HepG2 (cell line): ENCODE measurements around the gene PPP1R7. TPM values are rescaled to one million over a fixed set of nuclear protein-coding genes. Genes with fewer than 3 reads are reported as not detected.

Source experiments
- ATF7 ChIP-seq, 2 experiments: fragments of 450-650 bp in 1 of 2; sonication (generic) in 1 of 2; formaldehyde crosslinking in 1 of 2; IDR thresholded peaks; 2 replicates each; pipeline versions ENCODE4 v1.4.0 to v1.6.1; 2016 to 2020; ENCODE audit warnings: antibody characterized with exemption in 1 of 2, mild to moderate bottlenecking in 1 of 2, missing genetic modification reagents in 1 of 2
- ATF7-NPFF ChIP-seq: sonication (generic); formaldehyde crosslinking; IDR thresholded peaks from 2 replicates; pipeline ENCODE4 v1.8.1; 2023; ENCODE audit warnings: mild to moderate bottlenecking, low read depth, missing genetic modification reagents, moderate library complexity
- CREB1 ChIP-seq, 2 experiments: fragments of 450-650 bp in 1 of 2; IDR thresholded peaks; 2 replicates each; pipeline ENCODE4 v1.6.1; 2016 to 2017; ENCODE audit warnings: control low read depth in 1 of 2, mild to moderate bottlenecking in 1 of 2, missing compliant biosample characterization in 1 of 2, missing genetic modification characterization in 1 of 2
- IRX3 ChIP-seq: sonication (generic); formaldehyde crosslinking; IDR thresholded peaks from 2 replicates; pipeline ENCODE4 v1.8.1; 2023; ENCODE audit warnings: mild to moderate bottlenecking, low read depth, missing genetic modification reagents, borderline replicate concordance
- MEIS1 ChIP-seq: sonication (generic); formaldehyde crosslinking; IDR thresholded peaks from 2 replicates; pipeline ENCODE4 v1.9.0; 2021; ENCODE audit warnings: mild to moderate bottlenecking, missing genetic modification reagents, moderate library complexity, borderline replicate concordance
- MEIS2 ChIP-seq: sonication (generic); formaldehyde crosslinking; IDR thresholded peaks from 2 replicates; pipeline ENCODE4 v1.9.0; 2021; ENCODE audit warnings: mild to moderate bottlenecking, missing genetic modification reagents
- NR2F1 ChIP-seq, 2 experiments: fragments of 450-650 bp in 1 of 2; formaldehyde crosslinking in 1 of 2; IDR thresholded peaks; 2 replicates each; pipeline versions ENCODE4 v1.5.0 to v1.6.1; 2016 to 2020; ENCODE audit warnings: mild to moderate bottlenecking in 1 of 2, missing compliant biosample characterization in 1 of 2, missing genetic modification reagents in 1 of 2, moderate library complexity in 1 of 2
- PLRG1 ChIP-seq: fragments of 450-650 bp; conservative IDR thresholded peaks from 2 replicates; pipeline ENCODE4 v1.6.1; 2016
- POLR2G ChIP-seq: fragments of 200-400 bp; formaldehyde crosslinking; IDR thresholded peaks from 2 replicates; pipeline ENCODE4 v1.6.1; 2018; ENCODE audit warnings: mild to moderate bottlenecking, low read depth, low read length, moderate library complexity
- SP2 ChIP-seq: sonication (generic); formaldehyde crosslinking; IDR thresholded peaks from 2 replicates; pipeline ENCODE4 v1.5.1; 2020; ENCODE audit warnings: mild to moderate bottlenecking, missing genetic modification reagents
- ZNF556 ChIP-seq: sonication (generic); formaldehyde crosslinking; IDR thresholded peaks from 2 replicates; pipeline ENCODE4 v1.4.0; 2020; ENCODE audit warnings: mild to moderate bottlenecking, missing genetic modification reagents, borderline replicate concordance
- ZNF569 ChIP-seq: sonication (generic); formaldehyde crosslinking; IDR thresholded peaks from 2 replicates; pipeline ENCODE4 v1.5.0; 2020; ENCODE audit warnings: mild to moderate bottlenecking, missing genetic modification reagents, moderate library complexity, borderline replicate concordance
- ZNF703 ChIP-seq: sonication (generic); formaldehyde crosslinking; IDR thresholded peaks from 2 replicates; pipeline ENCODE4 v1.5.1; 2020; ENCODE audit warnings: missing genetic modification reagents, mild to moderate bottlenecking, moderate library complexity, borderline replicate concordance
- polyA plus RNA-seq, 8 experiments: library from polyadenylated mRNA; depleted of rRNA in 3 of 8; stranded (reverse) in 7 of 8; unstranded in 1 of 8; fragments of >200 nt; fragmentation: Illumina TruSeq in 4 of 8; extraction: Trizol in 4 of 8; gene quantifications; 2 replicates each; pipeline versions ENCODE4 v1.2.1 to v1.2.3, GENCODE V29; 2011 to 2016; ENCODE audit warnings: low read depth in 4 of 8, missing spikeins in 1 of 8, mixed read lengths in 1 of 8; ENCODE audit not compliant: insufficient read depth in 1 of 8
- total RNA-seq, 5 experiments: library from RNA; depleted of rRNA; stranded (reverse); fragments of >200 nt; fragmentation: Illumina TruSeq; extraction: Trizol; gene quantifications; 2 replicates each; pipeline ENCODE4 v1.2.3, GENCODE V29; 2016; ENCODE audit warnings: low read depth in 1 of 5
- TF ChIP-seq, protein P1 (sequence below): sonication (generic); formaldehyde crosslinking; IDR thresholded peaks from 2 replicates; pipeline ENCODE4 v1.8.1; 2022; ENCODE audit warnings: mild to moderate bottlenecking, missing genetic modification reagents
- TF ChIP-seq, protein P2 (sequence below): sonication (generic); formaldehyde crosslinking; IDR thresholded peaks from 2 replicates; pipeline ENCODE4 v1.8.0; 2022; ENCODE audit warnings: missing genetic modification reagents, mild to moderate bottlenecking, inconsistent platforms, borderline replicate concordance
- TF ChIP-seq, protein P3 (sequence below): sonication (generic); formaldehyde crosslinking; IDR thresholded peaks from 2 replicates; pipeline ENCODE4 v1.5.0; 2020; ENCODE audit warnings: mild to moderate bottlenecking, missing genetic modification reagents

PPP1R7 gene
- total and polyA plus RNA-seq, 2 of the 13 experiments (the other 11 are each of a cell fraction or from before 2014, with no cell fraction given) = 33.3 to 67.9 TPM

DNA sequence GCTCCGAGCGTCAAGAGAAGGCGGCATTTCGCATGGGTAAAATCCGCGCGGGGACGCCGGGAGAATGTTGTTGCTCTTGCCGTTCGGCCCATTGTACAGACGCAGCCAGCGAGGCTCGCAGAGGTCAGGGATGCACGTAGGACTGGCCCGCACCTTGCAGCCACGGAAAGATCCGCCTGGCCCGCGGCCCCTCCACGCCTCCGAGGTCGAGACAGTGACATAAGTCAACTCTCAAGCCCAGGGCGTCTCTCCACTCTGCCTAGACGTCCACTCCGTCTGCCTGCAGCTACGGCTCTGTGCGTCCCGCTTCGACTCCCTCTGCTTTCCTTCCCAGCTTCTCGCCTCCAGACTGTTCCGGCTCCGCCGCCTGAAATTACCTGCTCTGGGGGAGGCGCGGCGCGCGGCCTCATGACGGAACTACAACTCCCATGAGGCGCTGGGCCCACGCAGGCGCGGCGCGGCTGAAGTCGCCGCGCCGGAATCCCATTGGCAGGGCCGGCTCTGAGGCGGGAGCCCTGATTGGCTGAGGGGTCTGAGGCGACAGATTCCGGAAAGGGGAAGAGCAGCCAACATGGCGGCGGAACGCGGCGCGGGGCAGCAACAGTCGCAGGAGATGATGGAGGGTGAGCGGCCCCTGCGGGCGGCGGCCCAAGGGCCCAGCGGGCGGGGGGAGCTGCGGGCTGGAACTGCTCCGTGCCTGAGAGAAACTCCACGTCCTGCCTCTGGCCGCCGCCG is at the start of gene PPP1R7 (continued):
- TF ChIP-seq, protein P1, sequence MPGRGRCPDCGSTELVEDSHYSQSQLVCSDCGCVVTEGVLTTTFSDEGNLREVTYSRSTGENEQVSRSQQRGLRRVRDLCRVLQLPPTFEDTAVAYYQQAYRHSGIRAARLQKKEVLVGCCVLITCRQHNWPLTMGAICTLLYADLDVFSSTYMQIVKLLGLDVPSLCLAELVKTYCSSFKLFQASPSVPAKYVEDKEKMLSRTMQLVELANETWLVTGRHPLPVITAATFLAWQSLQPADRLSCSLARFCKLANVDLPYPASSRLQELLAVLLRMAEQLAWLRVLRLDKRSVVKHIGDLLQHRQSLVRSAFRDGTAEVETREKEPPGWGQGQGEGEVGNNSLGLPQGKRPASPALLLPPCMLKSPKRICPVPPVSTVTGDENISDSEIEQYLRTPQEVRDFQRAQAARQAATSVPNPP (CRISPR knock-in tag) = peak; percentile 79; the same call in 1 of the 2 replicates
- TF ChIP-seq ZNF569 = no peak; the same call in 1 of the 2 replicates
- no peak for TF ChIP-seq NR2F1 (CRISPR knock-in tag; IDR thresholded peaks at IDR 0.05)
- peak; percentile 59; the same call in 1 of the 2 replicates for TF ChIP-seq ATF7-NPFF (CRISPR knock-in tag)
- TF ChIP-seq, protein P2, sequence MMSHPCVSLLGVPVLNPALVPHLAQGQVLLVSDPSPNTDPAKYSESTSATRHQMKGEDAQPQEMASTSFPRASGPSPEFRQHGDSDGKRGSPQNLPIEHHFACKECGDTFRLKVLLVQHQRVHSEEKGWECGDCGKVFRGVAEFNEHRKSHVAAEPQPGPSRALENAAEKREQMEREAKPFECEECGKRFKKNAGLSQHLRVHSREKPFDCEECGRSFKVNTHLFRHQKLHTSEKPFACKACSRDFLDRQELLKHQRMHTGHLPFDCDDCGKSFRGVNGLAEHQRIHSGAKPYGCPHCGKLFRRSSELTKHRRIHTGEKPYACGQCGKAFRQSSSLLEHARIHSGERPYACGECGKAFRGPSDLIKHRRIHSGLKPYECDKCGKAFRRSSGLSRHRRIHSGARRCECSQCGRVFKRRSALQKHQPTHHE (CRISPR knock-in tag) = peak; percentile 96; the same call in 1 of the 2 replicates
- peak; percentile 26; the same call in 1 of the 2 replicates for TF ChIP-seq IRX3 (CRISPR knock-in tag)
- peak; percentile 88 for TF ChIP-seq MEIS2 (CRISPR knock-in tag)
- peak; percentile 72 for TF ChIP-seq SP2
- no peak for TF ChIP-seq PLRG1
- TF ChIP-seq CREB1 (IDR thresholded peaks at IDR 0.05) = peak; percentile 81
- TF ChIP-seq CREB1 (CRISPR knock-in tag; IDR thresholded peaks at IDR 0.05) = peak; percentile 85
- TF ChIP-seq ZNF703 = 0 out of 2 replicates have a peak, but pooled peaks have one; percentile 28
- TF ChIP-seq ATF7 (IDR thresholded peaks at IDR 0.05) = no peak
- peak; percentile 51; the same call in 1 of the 2 replicates for TF ChIP-seq ATF7 (CRISPR knock-in tag; IDR thresholded peaks at IDR 0.05)
- peak; percentile 92 for TF ChIP-seq POLR2G
- TF ChIP-seq MEIS1 (CRISPR knock-in tag) = peak; percentile 2; the same call in 1 of the 2 replicates
- TF ChIP-seq ZNF556 = no peak
- TF ChIP-seq, protein P3, sequence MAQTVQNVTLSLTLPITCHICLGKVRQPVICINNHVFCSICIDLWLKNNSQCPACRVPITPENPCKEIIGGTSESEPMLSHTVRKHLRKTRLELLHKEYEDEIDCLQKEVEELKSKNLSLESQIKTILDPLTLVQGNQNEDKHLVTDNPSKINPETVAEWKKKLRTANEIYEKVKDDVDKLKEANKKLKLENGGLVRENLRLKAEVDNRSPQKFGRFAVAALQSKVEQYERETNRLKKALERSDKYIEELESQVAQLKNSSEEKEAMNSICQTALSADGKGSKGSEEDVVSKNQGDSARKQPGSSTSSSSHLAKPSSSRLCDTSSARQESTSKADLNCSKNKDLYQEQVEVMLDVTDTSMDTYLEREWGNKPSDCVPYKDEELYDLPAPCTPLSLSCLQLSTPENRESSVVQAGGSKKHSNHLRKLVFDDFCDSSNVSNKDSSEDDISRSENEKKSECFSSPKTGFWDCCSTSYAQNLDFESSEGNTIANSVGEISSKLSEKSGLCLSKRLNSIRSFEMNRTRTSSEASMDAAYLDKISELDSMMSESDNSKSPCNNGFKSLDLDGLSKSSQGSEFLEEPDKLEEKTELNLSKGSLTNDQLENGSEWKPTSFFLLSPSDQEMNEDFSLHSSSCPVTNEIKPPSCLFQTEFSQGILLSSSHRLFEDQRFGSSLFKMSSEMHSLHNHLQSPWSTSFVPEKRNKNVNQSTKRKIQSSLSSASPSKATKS (CRISPR knock-in tag) = 0 out of 2 replicates have a peak, but pooled peaks have one; percentile 91
